ENCODE data around the gene TRIM45. TPM values are rescaled to one million over a fixed set of nuclear protein-coding genes. Genes with fewer than 3 reads are reported as not detected.

The TRIM45 gene
- total and polyA plus RNA-seq, 9 donors: 2.9 to 7.7 (median 5.8) TPM

DNA sequence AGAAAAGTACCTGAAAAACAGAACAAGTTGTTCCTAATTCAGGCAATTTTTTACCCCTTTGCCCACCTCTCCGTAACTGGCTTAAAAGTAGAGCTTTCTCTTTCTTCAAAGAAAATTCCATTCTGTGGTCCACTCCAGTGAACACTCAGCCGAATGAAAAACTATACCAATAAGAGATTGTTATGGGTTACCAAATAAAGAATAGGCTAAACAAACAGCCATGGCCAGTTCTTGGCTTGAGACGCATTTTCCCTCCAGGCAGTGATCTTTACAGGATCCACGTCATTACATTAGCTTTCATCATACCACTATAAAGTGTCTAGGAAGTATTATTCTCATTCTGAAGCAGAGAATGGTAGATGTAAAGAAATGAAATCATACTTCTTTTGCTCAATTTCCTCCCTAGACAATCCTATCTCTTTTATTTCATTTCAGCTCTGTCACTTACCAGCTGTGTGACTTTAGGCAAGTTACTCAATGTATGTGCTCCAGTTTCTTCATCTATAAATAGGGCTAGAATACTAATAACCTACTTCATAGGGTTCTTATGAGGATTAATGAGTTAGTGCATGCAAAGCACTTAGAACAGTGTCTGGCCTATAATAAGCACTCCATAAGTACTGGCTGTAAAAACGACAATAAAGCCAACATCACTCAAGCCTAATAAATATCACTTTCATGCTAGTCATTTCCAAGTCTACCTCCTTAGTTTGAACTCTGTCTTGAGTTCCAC lies 26.5 kb upstream of the TRIM45 start:
- WGBS, 3 donors: 48 to 76% (median 65%) methylated on average over 5 of the region's 5 CpGs
- Histone ChIP-seq H3K27ac (no peak overlapping the region), H3K9me3 (no peaks in the 10 kb centered on the region), H3K36me3 (no peaks in the 10 kb centered on the region), H3K4me1 (ENCODE audit: insufficient read depth) (no peaks in the 10 kb centered on the region), H3K4me3 (no peak overlapping the region), H3K27me3 (no peaks in the 10 kb centered on the region)
- intact Hi-C loops (cut with DNase I): no loop called here
- TF ChIP-seq POLR2A (IDR thresholded peaks at IDR 0.05) (no peak), EP300 (IDR thresholded peaks at IDR 0.05) (no peak)
- TF ChIP-seq, protein P1, sequence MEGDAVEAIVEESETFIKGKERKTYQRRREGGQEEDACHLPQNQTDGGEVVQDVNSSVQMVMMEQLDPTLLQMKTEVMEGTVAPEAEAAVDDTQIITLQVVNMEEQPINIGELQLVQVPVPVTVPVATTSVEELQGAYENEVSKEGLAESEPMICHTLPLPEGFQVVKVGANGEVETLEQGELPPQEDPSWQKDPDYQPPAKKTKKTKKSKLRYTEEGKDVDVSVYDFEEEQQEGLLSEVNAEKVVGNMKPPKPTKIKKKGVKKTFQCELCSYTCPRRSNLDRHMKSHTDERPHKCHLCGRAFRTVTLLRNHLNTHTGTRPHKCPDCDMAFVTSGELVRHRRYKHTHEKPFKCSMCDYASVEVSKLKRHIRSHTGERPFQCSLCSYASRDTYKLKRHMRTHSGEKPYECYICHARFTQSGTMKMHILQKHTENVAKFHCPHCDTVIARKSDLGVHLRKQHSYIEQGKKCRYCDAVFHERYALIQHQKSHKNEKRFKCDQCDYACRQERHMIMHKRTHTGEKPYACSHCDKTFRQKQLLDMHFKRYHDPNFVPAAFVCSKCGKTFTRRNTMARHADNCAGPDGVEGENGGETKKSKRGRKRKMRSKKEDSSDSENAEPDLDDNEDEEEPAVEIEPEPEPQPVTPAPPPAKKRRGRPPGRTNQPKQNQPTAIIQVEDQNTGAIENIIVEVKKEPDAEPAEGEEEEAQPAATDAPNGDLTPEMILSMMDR (IDR thresholded peaks at IDR 0.05): no peak
- no peak for DNase-seq

DNA sequence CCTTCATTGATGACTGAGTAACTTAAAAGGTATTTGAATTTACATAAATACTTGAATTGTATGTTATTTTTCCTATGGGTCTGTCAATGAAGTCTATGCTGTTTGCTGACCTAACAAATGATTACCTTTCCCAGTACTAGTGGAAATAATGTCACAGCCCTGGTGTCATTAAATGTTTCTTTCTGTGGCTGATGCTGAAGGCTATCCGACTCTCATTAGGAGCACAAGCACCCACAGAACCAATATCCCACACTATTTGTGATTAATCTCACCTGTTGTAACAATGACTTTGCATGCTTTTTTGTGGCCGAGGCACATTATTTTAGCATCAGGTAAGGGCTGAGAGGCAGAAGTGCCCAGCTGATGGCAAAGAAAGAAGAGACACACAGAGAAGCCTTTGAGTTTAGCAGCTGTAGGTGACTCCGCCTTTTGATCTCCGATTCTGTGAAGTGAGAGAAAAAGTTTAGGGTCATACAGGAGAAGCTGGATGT lies 25.8 kb upstream of the TRIM45 start:
- Histone ChIP-seq H3K36me3 (no peaks in the 10 kb centered on the region), H3K27ac (no peak overlapping the region), H3K9me3 (no peaks in the 10 kb centered on the region), H3K4me3 (no peak overlapping the region), H3K4me1 (ENCODE audit: insufficient read depth) (no peaks in the 10 kb centered on the region), H3K27me3 (no peaks in the 10 kb centered on the region)
- 66 to 86% (median 68%) methylated on average over 4 of the region's 4 CpGs for WGBS, 3 donors
- intact Hi-C loops (cut with DNase I): no loop called here
- TF ChIP-seq POLR2A (IDR thresholded peaks at IDR 0.05) (no peak), EP300 (IDR thresholded peaks at IDR 0.05) (no peak)
- TF ChIP-seq, protein P1 (IDR thresholded peaks at IDR 0.05): no peak
- DNase-seq: no peak

DNA sequence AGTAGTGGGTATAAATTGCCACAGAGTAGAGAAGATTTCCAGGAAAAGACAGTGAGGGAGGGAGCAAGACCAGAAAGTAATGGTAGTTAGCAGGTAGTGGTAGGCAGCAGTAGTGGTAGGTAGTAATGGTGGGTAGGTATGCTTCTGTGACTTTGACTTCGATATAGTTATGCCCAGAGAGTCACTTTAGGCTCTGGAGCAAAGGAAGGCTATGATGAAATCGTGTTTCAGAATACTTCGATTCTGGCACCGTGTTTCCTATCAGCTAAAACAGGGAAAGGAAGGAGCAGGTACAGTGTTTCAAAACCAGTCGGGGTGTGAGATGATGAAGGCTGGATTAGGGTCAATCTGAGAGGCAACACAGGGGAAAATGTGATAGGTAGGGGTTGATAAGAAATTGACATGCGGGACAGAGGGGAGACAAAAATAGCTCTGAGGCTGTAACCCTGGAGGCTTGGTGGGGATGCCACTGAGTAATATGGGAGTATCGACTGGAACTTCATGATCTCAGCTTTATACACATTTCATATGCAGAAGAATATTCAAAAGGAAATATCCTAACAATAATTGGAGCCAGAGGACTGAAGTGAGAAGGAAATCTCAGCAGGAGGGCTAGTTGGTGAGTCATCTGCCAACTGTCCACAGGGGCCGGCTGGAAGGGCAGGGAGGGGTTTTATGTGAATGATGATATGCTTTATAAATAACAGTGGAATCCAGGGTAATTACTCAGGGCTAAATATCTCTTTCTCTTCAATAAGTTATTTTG lies 25.2 kb upstream of the TRIM45 start:
- TF ChIP-seq POLR2A (IDR thresholded peaks at IDR 0.05): no peak
- TF ChIP-seq EP300 (IDR thresholded peaks at IDR 0.05): no peak
- TF ChIP-seq, protein P1 (IDR thresholded peaks at IDR 0.05): no peak
- Histone ChIP-seq H3K36me3 (no peaks in the 10 kb centered on the region), H3K4me1 (ENCODE audit: insufficient read depth) (no peaks in the 10 kb centered on the region), H3K4me3 (no peak overlapping the region), H3K27me3 (no peaks in the 10 kb centered on the region), H3K9me3 (no peaks in the 10 kb centered on the region), H3K27ac (no peak overlapping the region)
- DNase-seq: no peak
- intact Hi-C loops (cut with DNase I): no loop called here
- 66 to 70% (median 67%) methylated on average over 8 of the region's 8 CpGs for WGBS, 3 donors

DNA sequence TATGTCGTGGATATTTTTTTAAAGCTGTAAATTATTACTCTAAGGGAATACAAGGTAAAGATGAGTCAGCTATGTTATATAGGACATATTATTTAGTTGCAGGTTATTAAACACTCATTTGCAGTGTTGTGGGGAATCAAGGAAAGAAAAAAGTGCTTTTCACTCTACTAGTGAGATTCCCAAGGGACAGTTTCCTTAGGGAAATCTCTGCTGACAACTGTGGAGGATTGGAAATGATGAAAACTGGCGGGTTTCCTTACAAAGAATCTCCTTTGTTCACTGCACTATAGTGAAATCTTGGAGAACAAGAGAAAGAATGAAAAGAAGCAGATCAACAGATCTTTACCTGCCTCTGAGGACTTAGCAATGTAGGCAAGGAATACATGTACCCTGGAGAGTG lies 24.5 kb upstream of the TRIM45 start:
- no peaks in the 10 kb centered on the region for H3K9me3 ChIP-seq
- no peak overlapping the region for H3K4me3 ChIP-seq
- no peak overlapping the region for H3K27ac ChIP-seq
- intact Hi-C loops (cut with DNase I): no loop called here
- no peak for DNase-seq
- TF ChIP-seq, protein P1 (IDR thresholded peaks at IDR 0.05): no peak
- no peak for TF ChIP-seq POLR2A (IDR thresholded peaks at IDR 0.05)
- no peak for TF ChIP-seq EP300 (IDR thresholded peaks at IDR 0.05)
- WGBS, 3 donors: 81 to 88% (median 86%) methylated on average over 2 of the region's 2 CpGs
- no peaks in the 10 kb centered on the region for H3K4me1 ChIP-seq (ENCODE audit: insufficient read depth)
- H3K27me3 ChIP-seq: no peaks in the 10 kb centered on the region
- H3K36me3 ChIP-seq: no peaks in the 10 kb centered on the region

All from ovary (tissue), 9 donors.